Ascending aorta (tissue), 2 donors: Measurements from ENCODE around the gene SCYGR7. TPM values are rescaled to one million over a fixed set of nuclear protein-coding genes. Genes with fewer than 3 reads are reported as not detected.
"Not testable (repeated sequence)": the region's sequence is repeated elsewhere in the genome, so short reads cannot be mapped to it uniquely, and the experiment has no call there.

Experiments
- DNase-seq, 2 donors: peaks; one replicate each; pipeline ENCODE4 v3.0.0-alpha.2; 2019; ENCODE audit warnings: low spot score in 2 of 2
- H3K27ac ChIP-seq, 2 donors: fragments of 200-600 bp; sonication (generic); one replicate each; pipeline ENCODE4 v1.5.1; 2016 to 2017; ENCODE audit warnings: mild to moderate bottlenecking in 1 of 2
- H3K27me3 ChIP-seq: fragments of 200-600 bp; sonication (generic); one replicate; pipeline ENCODE4 v1.5.1; 2017
- H3K36me3 ChIP-seq, 2 donors: fragments of 200-600 bp; sonication (generic); one replicate each; pipeline ENCODE4 v1.5.1; 2016
- H3K4me1 ChIP-seq, 2 donors: fragments of 200-600 bp; sonication (generic); one replicate each; pipeline ENCODE4 v1.5.1; 2016 to 2017; ENCODE audit warnings: mild to moderate bottlenecking in 1 of 2
- H3K4me3 ChIP-seq, 2 donors: fragments of 200-600 bp; sonication (generic); one replicate each; pipeline ENCODE4 v1.5.1; 2016 to 2017; ENCODE audit warnings: mild to moderate bottlenecking in 1 of 2
- H3K9me3 ChIP-seq, 2 donors: fragments of 200-600 bp; sonication (generic); one replicate each; pipeline ENCODE4 v1.5.1; 2016
- intact Hi-C: fragments of 100-400 bp; cut with DNase I; formaldehyde crosslinking; loops from one replicate; pipeline ENCODE4 v1.15.1; 2023
- total RNA-seq: library from RNA; depleted of rRNA; stranded (reverse); fragments of >200 nt; gene quantifications from one replicate; pipeline ENCODE4 v1.1.0, GENCODE V29; 2016
- TF ChIP-seq, protein P1 (sequence below), 3 experiments: fragments of 200-600 bp in 2 of 3; fragments of 450-650 bp in 1 of 3; sonication (generic) in 2 of 3; IDR thresholded peaks; one replicate each; pipeline ENCODE4 v1.5.1; 2016 to 2019; ENCODE audit warnings: antibody characterized with exemption in 3 of 3, mild to moderate bottlenecking in 1 of 3, moderate library complexity in 1 of 3

The SCYGR7 gene
- total RNA-seq, 1 donor from 2014 or later: not detected

GRCh38 chr2:227739351-227739750 lies 11.2 kb downstream of the SCYGR7 start:
- H3K27me3 ChIP-seq: no peaks in the 10 kb centered on the region
- no peaks in the 10 kb centered on the region for H3K4me1 ChIP-seq
- H3K9me3 ChIP-seq: no peaks in the 10 kb centered on the region
- intact Hi-C loops: no loop called here
- no peak overlapping the region for H3K27ac ChIP-seq
- TF ChIP-seq, protein P1, sequence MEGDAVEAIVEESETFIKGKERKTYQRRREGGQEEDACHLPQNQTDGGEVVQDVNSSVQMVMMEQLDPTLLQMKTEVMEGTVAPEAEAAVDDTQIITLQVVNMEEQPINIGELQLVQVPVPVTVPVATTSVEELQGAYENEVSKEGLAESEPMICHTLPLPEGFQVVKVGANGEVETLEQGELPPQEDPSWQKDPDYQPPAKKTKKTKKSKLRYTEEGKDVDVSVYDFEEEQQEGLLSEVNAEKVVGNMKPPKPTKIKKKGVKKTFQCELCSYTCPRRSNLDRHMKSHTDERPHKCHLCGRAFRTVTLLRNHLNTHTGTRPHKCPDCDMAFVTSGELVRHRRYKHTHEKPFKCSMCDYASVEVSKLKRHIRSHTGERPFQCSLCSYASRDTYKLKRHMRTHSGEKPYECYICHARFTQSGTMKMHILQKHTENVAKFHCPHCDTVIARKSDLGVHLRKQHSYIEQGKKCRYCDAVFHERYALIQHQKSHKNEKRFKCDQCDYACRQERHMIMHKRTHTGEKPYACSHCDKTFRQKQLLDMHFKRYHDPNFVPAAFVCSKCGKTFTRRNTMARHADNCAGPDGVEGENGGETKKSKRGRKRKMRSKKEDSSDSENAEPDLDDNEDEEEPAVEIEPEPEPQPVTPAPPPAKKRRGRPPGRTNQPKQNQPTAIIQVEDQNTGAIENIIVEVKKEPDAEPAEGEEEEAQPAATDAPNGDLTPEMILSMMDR (IDR thresholded peaks at IDR 0.05): no peak
- DNase-seq: no peak
- no peak overlapping the region for H3K4me3 ChIP-seq
- H3K36me3 ChIP-seq: no peaks in the 10 kb centered on the region

DNA sequence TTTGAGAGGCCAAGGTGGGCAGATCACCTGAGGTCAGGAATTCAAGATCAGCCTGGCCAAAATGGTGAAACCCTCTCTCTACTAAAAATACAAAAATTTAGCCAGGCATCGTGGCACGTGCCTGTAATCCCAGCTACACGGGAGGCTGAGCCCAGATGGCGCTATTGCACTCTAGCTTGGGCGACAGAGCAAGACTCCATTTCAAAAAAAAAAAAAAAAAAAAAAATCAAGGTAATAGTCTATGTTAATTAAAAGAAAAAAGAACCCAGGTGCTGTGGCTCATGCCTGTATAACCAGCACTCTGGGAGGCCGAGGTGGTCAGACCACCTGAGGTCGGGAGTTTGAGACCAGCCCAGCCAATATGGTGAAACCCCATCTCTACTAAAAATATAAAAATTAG lies 12.6 kb downstream of the SCYGR7 start:
- H3K27me3 ChIP-seq, H3K4me3 ChIP-seq, H3K36me3 ChIP-seq, H3K4me1 ChIP-seq, H3K9me3 ChIP-seq, H3K27ac ChIP-seq, intact Hi-C loops, DNase-seq: not testable (repeated sequence)

- TF ChIP-seq, protein P1 (IDR thresholded peaks at IDR 0.05): no peak
- H3K27me3 ChIP-seq: no peaks in the 10 kb centered on the region
- H3K36me3 ChIP-seq: no peaks in the 10 kb centered on the region
- no peaks in the 10 kb centered on the region for H3K4me1 ChIP-seq
- DNase-seq: no peak
- H3K9me3 ChIP-seq: no peaks in the 10 kb centered on the region
- intact Hi-C loops: no loop called here
- H3K27ac ChIP-seq: no peak within 1 kb of the TSS
- no peak within 1 kb of the TSS for H3K4me3 ChIP-seq
Observed at GRCh38 chr2:227745594-227745993, 17.5 kb downstream of the SCYGR7 start, which contains the start of gene SCYGR8. Gene SCYGR8 (plus strand): TSS chr2:227745894. CDS start chr2:227745894, 0 bp downstream.

DNA sequence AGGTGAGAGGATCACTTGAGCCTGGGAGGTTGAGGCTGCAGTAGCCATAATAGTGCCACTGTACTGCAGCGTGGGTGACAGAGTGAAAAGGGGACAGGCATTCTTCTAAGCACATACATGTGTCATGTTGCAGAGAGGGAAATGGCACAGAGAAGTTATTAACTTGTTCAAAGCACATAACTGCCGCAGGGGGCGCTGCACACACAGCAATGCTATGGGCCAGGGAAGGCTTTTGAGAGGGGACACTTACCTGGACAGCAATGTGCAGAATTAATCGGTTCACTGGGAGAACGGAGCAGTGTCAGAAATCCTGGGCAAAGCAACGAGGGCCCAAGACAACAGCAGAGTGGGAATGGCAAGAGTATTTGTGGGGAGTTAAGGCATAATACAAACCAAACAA lies 19.9 kb downstream of the SCYGR7 start:
- DNase-seq: no peak
- TF ChIP-seq, protein P1 (IDR thresholded peaks at IDR 0.05): no peak

DNA sequence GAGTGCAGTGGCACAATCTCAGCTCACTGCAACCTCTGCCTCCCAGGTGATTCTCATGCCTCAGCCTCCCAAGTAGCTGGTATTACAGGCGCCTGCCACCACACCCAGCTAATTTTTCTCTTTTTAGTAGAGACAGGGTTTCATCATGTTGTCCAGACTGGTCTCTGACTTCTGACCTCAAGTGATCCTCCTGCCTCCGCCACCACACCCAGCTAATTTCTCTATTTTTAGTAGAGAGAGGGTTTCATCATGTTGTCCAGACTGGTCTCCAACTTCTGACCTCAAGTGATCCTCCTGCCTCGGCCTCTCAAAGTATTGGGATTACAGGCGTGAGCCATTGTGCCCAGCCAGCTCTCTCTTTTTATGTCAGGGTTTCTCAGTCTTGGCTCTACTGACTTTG lies 28.1 kb downstream of the SCYGR7 start:
- H3K36me3 ChIP-seq, H3K27me3 ChIP-seq, H3K4me1 ChIP-seq, DNase-seq, intact Hi-C loops, H3K9me3 ChIP-seq, H3K27ac ChIP-seq, H3K4me3 ChIP-seq: not testable (repeated sequence)

More for the DNA sequence above, 19.9 kb downstream of the SCYGR7 start:
- Histone ChIP-seq H3K4me1 (no peaks in the 10 kb centered on the region), H3K4me3 (no peak overlapping the region), H3K9me3 (no peaks in the 10 kb centered on the region), H3K36me3 (no peaks in the 10 kb centered on the region), H3K27me3 (no peaks in the 10 kb centered on the region), H3K27ac (no peak overlapping the region)
- intact Hi-C loops: no loop called here

DNA sequence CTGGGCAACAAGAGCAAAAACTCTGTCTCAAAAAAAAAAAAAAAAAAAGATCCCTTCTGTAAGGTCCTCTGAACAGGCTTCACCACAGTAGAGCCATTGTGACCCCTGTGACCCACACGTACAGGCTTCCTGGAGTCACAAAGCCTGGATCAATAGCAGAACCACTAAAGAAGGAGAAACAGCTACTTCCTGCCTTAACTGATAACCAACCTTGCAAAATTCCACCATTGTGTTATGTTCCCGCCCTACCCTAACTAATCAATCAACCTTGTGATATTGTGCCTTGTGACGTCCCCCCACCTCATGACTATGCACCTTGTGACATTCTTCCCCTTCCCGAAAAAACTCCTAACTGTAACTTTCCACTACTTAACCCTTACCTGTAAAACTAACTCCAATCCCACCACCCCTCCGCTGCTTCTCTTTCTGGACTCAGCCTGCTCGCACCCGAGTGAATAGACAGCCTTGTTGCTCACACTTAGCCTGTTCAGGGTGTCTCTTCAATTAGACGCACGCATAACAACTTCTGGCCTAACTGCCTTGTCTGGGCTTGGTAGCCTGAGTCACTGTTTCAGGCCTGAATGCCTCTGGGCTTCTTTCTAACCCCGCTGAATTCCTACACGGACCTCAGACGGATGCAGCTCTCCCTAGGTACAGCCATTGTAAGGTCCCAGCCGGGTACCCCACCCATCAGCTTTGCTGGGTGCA lies 31.4 kb downstream of the SCYGR7 start:
- intact Hi-C loops: loop anchor here (5.0 kb wide), 1 partner anchor 128 kb away; no protein-coding TSS in a partner anchor
- H3K36me3 ChIP-seq: no peaks in the 10 kb centered on the region
- no peak for DNase-seq
- H3K9me3 ChIP-seq: no peaks in the 10 kb centered on the region
- TF ChIP-seq, protein P1 (IDR thresholded peaks at IDR 0.05): no peak
- no peak overlapping the region for H3K27ac ChIP-seq
- H3K4me3 ChIP-seq: no peak overlapping the region
- H3K27me3 ChIP-seq: no peaks in the 10 kb centered on the region
- peaks cover 0 to 3% of the 10 kb centered on the region in 2 donors for H3K4me1 ChIP-seq
